Measurements from ENCODE around the gene TUNAR. TPM values are rescaled to one million over a fixed set of nuclear protein-coding genes. Genes with fewer than 3 reads are reported as not detected.

Gene TUNAR
- polyA plus RNA-seq, 1 donor from 2014 or later, result 33.2 TPM

DNA sequence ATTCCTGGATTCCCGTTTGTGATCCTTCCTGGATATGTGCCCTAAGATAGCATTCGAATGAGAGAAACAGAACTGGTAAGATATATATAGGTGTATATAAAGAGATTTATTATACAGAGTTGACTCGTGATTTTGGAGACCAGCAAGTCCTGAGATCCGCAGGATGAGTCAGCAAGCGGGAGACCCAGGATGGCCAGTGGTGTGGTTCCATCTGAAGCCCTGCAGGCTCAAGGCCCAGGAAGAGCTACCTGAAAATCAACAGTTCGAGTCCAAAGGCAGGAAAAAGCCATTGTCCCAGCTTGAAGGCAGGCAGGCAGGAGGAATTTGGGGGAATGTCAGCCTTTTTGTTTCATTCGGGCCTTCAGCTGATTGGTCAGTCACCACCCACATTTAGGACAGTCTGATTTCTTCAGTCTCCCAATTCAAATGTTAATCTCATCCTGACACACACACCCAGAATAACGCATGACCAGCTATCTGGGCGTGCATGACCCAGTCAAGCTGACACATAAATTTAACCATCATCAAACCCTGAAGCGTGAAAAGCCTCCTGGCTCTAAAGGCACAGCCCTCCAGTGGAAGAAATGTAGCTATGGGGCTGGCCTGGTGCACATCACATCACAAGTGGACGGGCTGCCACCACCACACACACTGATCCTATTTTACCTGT lies 44.3 kb downstream of the TUNAR start:
- no peaks in the 10 kb centered on the region for H3K36me3 ChIP-seq (ENCODE audit: insufficient read depth, low read length)
- no peaks in the 10 kb centered on the region for H3K9me3 ChIP-seq (ENCODE audit: low read length)
- no peak overlapping the region for H3K9ac ChIP-seq (ENCODE audit: low read length)
- H4K20me1 ChIP-seq (ENCODE audit: insufficient read depth), result no peaks in the 10 kb centered on the region
- no peak overlapping the region for H2AFZ ChIP-seq (ENCODE audit: low read depth, low read length)
- no peak overlapping the region for H3K4me3 ChIP-seq (ENCODE audit: low read length)
- no peaks in the 10 kb centered on the region for H3K9me2 ChIP-seq (ENCODE audit: insufficient read depth, low read length)
- H3K4me2 ChIP-seq (ENCODE audit: low read length), result no peak overlapping the region
- TF ChIP-seq TAF1 (IDR thresholded peaks at IDR 0.05; ENCODE audit: low read depth) (no peak), EP300 (conservative IDR thresholded peaks at IDR 0.05; ENCODE audit: poor library complexity, severe bottlenecking) (no peak), POLR2AphosphoS5 (IDR thresholded peaks at IDR 0.05) (no peak), RAD21 (conservative IDR thresholded peaks at IDR 0.05) (no peak), MXI1 (conservative IDR thresholded peaks at IDR 0.05; ENCODE audit: poor library complexity, severe bottlenecking) (no peak), EZH2 (IDR thresholded peaks at IDR 0.05; ENCODE audit: borderline replicate concordance, insufficient read depth, low read length, poor library complexity, severe bottlenecking) (no peak), SMC3 (conservative IDR thresholded peaks at IDR 0.05; ENCODE audit: poor library complexity) (no peak)
- TF ChIP-seq, protein P1, sequence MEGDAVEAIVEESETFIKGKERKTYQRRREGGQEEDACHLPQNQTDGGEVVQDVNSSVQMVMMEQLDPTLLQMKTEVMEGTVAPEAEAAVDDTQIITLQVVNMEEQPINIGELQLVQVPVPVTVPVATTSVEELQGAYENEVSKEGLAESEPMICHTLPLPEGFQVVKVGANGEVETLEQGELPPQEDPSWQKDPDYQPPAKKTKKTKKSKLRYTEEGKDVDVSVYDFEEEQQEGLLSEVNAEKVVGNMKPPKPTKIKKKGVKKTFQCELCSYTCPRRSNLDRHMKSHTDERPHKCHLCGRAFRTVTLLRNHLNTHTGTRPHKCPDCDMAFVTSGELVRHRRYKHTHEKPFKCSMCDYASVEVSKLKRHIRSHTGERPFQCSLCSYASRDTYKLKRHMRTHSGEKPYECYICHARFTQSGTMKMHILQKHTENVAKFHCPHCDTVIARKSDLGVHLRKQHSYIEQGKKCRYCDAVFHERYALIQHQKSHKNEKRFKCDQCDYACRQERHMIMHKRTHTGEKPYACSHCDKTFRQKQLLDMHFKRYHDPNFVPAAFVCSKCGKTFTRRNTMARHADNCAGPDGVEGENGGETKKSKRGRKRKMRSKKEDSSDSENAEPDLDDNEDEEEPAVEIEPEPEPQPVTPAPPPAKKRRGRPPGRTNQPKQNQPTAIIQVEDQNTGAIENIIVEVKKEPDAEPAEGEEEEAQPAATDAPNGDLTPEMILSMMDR (IDR thresholded peaks at IDR 0.05; ENCODE audit: poor library complexity, severe bottlenecking), result no peak
- TF ChIP-seq, protein P2, sequence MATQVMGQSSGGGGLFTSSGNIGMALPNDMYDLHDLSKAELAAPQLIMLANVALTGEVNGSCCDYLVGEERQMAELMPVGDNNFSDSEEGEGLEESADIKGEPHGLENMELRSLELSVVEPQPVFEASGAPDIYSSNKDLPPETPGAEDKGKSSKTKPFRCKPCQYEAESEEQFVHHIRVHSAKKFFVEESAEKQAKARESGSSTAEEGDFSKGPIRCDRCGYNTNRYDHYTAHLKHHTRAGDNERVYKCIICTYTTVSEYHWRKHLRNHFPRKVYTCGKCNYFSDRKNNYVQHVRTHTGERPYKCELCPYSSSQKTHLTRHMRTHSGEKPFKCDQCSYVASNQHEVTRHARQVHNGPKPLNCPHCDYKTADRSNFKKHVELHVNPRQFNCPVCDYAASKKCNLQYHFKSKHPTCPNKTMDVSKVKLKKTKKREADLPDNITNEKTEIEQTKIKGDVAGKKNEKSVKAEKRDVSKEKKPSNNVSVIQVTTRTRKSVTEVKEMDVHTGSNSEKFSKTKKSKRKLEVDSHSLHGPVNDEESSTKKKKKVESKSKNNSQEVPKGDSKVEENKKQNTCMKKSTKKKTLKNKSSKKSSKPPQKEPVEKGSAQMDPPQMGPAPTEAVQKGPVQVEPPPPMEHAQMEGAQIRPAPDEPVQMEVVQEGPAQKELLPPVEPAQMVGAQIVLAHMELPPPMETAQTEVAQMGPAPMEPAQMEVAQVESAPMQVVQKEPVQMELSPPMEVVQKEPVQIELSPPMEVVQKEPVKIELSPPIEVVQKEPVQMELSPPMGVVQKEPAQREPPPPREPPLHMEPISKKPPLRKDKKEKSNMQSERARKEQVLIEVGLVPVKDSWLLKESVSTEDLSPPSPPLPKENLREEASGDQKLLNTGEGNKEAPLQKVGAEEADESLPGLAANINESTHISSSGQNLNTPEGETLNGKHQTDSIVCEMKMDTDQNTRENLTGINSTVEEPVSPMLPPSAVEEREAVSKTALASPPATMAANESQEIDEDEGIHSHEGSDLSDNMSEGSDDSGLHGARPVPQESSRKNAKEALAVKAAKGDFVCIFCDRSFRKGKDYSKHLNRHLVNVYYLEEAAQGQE (IDR thresholded peaks at IDR 0.05; ENCODE audit: borderline replicate concordance), result no peak
- no peaks in the 10 kb centered on the region for H3K79me2 ChIP-seq (replicated peaks; ENCODE audit: insufficient read depth, low read length)
- H3F3A ChIP-seq (ENCODE audit: insufficient read depth, low read length, poor library complexity, severe bottlenecking), result no peaks in the 10 kb centered on the region
- no peaks in the 10 kb centered on the region for H3K27me3 ChIP-seq (ENCODE audit: insufficient read depth, low read depth, low read length)
- no peak overlapping the region for H3K27ac ChIP-seq (ENCODE audit: low read length)

DNA sequence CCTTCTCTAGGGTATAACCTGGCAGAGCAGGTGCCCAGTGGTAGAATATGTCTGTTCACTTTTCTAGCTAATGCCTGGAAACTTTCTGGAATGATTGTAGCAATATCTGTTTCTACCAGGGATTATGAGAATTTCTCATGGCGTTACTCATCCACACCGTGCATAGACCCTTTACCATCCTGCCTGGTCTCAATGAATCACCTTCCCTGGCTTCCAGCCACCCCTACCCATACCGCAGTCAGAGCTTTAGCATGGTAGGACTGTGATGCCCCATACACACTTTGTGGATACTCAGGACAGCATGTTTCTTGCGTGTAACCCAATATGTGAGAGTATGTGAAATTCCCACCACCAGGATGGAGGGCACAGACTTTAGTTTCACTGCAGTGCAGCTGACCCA lies 45.4 kb downstream of the TUNAR start:
- H3K4me3 ChIP-seq (ENCODE audit: low read length), result no peak overlapping the region
- no peaks in the 10 kb centered on the region for H3K79me2 ChIP-seq (replicated peaks; ENCODE audit: insufficient read depth, low read length)
- H3K9me2 ChIP-seq (ENCODE audit: insufficient read depth, low read length), result no peaks in the 10 kb centered on the region
- H3K27ac ChIP-seq (ENCODE audit: low read length), result no peak overlapping the region
- H3F3A ChIP-seq (ENCODE audit: insufficient read depth, low read length, poor library complexity, severe bottlenecking), result no peaks in the 10 kb centered on the region
- no peaks in the 10 kb centered on the region for H4K20me1 ChIP-seq (ENCODE audit: insufficient read depth)
- H3K4me2 ChIP-seq (ENCODE audit: low read length), result no peak overlapping the region
- no peaks in the 10 kb centered on the region for H3K36me3 ChIP-seq (ENCODE audit: insufficient read depth, low read length)
- no peaks in the 10 kb centered on the region for H3K27me3 ChIP-seq (ENCODE audit: insufficient read depth, low read depth, low read length)
- no peak overlapping the region for H3K9ac ChIP-seq (ENCODE audit: low read length)
- TF ChIP-seq RAD21 (conservative IDR thresholded peaks at IDR 0.05), result no peak
- TF ChIP-seq, protein P1 (IDR thresholded peaks at IDR 0.05; ENCODE audit: poor library complexity, severe bottlenecking), result no peak
- TF ChIP-seq SMC3 (conservative IDR thresholded peaks at IDR 0.05; ENCODE audit: poor library complexity), result no peak
- no peak for TF ChIP-seq EP300 (conservative IDR thresholded peaks at IDR 0.05; ENCODE audit: poor library complexity, severe bottlenecking)
- no peak for TF ChIP-seq EZH2 (IDR thresholded peaks at IDR 0.05; ENCODE audit: borderline replicate concordance, insufficient read depth, low read length, poor library complexity, severe bottlenecking)
- no peak for TF ChIP-seq POLR2AphosphoS5 (IDR thresholded peaks at IDR 0.05)
- TF ChIP-seq, protein P2 (IDR thresholded peaks at IDR 0.05; ENCODE audit: borderline replicate concordance), result no peak
- TF ChIP-seq TAF1 (IDR thresholded peaks at IDR 0.05; ENCODE audit: low read depth), result no peak
- no peak for TF ChIP-seq MXI1 (conservative IDR thresholded peaks at IDR 0.05; ENCODE audit: poor library complexity, severe bottlenecking)
- H2AFZ ChIP-seq (ENCODE audit: low read depth, low read length), result no peak overlapping the region
- no peaks in the 10 kb centered on the region for H3K9me3 ChIP-seq (ENCODE audit: low read length)
